SK-N-MC (cell line): Measurements from ENCODE around the gene DGKB.

ENCODE experiments used
- EZH2 ChIP-seq: fragments of 200-600 bp; sonication (generic); IDR thresholded peaks from one replicate; pipeline ENCODE4 v1.6.1; 2017; ENCODE audit warnings: antibody characterized with exemption
- FOXP2 ChIP-seq: optimal IDR thresholded peaks from 2 replicates; pipeline ENCODE3; 2011; ENCODE audit warnings: mild to moderate bottlenecking, moderate library complexity; ENCODE audit not compliant: insufficient read depth; ENCODE audit errors: extremely low read length, control extremely low read depth
- POLR2AphosphoS5 ChIP-seq: IDR thresholded peaks from 2 replicates; pipeline ENCODE4 v1.6.1; 2012; ENCODE audit warnings: mild to moderate bottlenecking, low read depth, low read length, borderline replicate concordance

DNA sequence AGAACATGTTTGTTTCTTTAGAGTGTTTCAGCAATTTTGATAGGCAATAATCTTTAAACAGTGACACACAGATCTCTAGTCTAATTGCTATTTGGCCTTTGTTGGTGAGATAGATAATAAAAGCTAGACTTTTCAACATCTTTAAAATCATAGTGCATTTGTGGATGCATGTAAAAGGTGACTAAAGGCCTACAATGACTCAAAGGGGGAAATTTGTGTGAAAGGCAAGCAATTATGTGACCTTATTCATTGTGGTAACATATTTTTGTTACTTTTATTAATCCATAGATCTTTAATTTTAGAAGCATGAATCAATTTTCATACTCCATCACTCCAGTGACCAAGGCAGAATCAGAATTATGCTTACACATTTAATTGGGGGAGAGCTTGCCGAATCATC lies 299.7 kb downstream of the DGKB start:
- no peak for TF ChIP-seq EZH2
- TF ChIP-seq POLR2AphosphoS5, result no peak
- no peak for TF ChIP-seq FOXP2
